Breast epithelium (tissue), 4 donors: ENCODE measurements around the gene SEL1L3. TPM values are rescaled to one million over a fixed set of nuclear protein-coding genes. Genes with fewer than 3 reads are reported as not detected.

Experiments
- DNase-seq, 2 donors: peaks; one replicate each; pipeline ENCODE4 v3.0.0-alpha.2; 2019; ENCODE audit warnings: low spot score in 2 of 2
- H3K27ac ChIP-seq, 2 donors: fragments of 200-600 bp; sonication (generic) in 1 of 2; one replicate each; pipeline ENCODE4 v1.5.1; 2016 to 2019; ENCODE audit warnings: mild to moderate bottlenecking in 1 of 2
- H3K27me3 ChIP-seq, 2 donors: fragments of 200-600 bp; sonication (generic) in 1 of 2; one replicate each; pipeline versions ENCODE4 v1.5.1 to v1.6.0; 2017 to 2019; ENCODE audit warnings: control low read depth in 1 of 2, mild to moderate bottlenecking in 1 of 2
- H3K36me3 ChIP-seq: fragments of 200-600 bp; one replicate; pipeline ENCODE4 v1.5.1; 2019
- H3K4me1 ChIP-seq, 2 donors: fragments of 200-600 bp; sonication (generic); one replicate each; pipeline ENCODE4 v1.5.1; 2016 to 2019; ENCODE audit warnings: control low read depth in 1 of 2
- H3K4me3 ChIP-seq, 3 donors: fragments of 200-600 bp; sonication (generic); 1 replicate in 2 of 3; 2 replicates in 1 of 3; pipeline ENCODE4 v1.5.1; 2016 to 2019; ENCODE audit warnings: mild to moderate bottlenecking in 3 of 3, moderate library complexity in 2 of 3
- H3K9me3 ChIP-seq, 2 donors: fragments of 200-600 bp; sonication (generic) in 1 of 2; one replicate each; pipeline ENCODE4 v1.5.1; 2016 to 2019; ENCODE audit warnings: control low read depth in 1 of 2
- CTCF ChIP-seq, 3 donors: fragments of 450-650 bp; IDR thresholded peaks; one replicate each; pipeline ENCODE4 v1.5.1; 2016 to 2017; ENCODE audit warnings: antibody characterized with exemption in 3 of 3, mild to moderate bottlenecking in 3 of 3, moderate library complexity in 3 of 3
- POLR2A ChIP-seq: fragments of 450-650 bp; IDR thresholded peaks from one replicate; pipeline ENCODE4 v1.6.1; 2016; ENCODE audit warnings: antibody characterized with exemption, mild to moderate bottlenecking, moderate library complexity
- POLR2AphosphoS5 ChIP-seq, 3 donors: sonication (generic); formaldehyde crosslinking; IDR thresholded peaks; one replicate each; pipeline ENCODE4 v1.6.1; 2017; ENCODE audit warnings: antibody characterized with exemption in 3 of 3
- intact Hi-C: fragments of 100-400 bp; cut with DNase I; formaldehyde crosslinking; loops from one replicate; pipeline ENCODE4 v1.15.1; 2023; ENCODE audit warnings: low total_unique reads
- total RNA-seq, 3 donors: library from RNA; depleted of rRNA; stranded (reverse); fragments of >200 nt; gene quantifications; one replicate each; pipeline ENCODE4 v1.1.0, GENCODE V29; 2016

Gene SEL1L3
- total RNA-seq, 3 donors from 2014 or later: 10.7 to 15.5 (median 14.7) TPM

GRCh38 chr4:25859429-25860148 lies 3.2 kb downstream of the SEL1L3 start:
- Histone ChIP-seq H3K4me1 (no peaks in the 10 kb centered on the region), H3K27me3 (no peaks in the 10 kb centered on the region), H3K27ac (peak overlapping the region in 1 of 2 donors; percentile 22), H3K4me3 (no peak overlapping the region), H3K9me3 (no peaks in the 10 kb centered on the region), H3K36me3 (no peaks in the 10 kb centered on the region)
- no peak for TF ChIP-seq POLR2AphosphoS5 (IDR thresholded peaks at IDR 0.05)
- no peak for TF ChIP-seq POLR2A
- TF ChIP-seq CTCF (IDR thresholded peaks at IDR 0.05): no peak
- DNase-seq: no peak
- intact Hi-C loops: no loop called here

DNA sequence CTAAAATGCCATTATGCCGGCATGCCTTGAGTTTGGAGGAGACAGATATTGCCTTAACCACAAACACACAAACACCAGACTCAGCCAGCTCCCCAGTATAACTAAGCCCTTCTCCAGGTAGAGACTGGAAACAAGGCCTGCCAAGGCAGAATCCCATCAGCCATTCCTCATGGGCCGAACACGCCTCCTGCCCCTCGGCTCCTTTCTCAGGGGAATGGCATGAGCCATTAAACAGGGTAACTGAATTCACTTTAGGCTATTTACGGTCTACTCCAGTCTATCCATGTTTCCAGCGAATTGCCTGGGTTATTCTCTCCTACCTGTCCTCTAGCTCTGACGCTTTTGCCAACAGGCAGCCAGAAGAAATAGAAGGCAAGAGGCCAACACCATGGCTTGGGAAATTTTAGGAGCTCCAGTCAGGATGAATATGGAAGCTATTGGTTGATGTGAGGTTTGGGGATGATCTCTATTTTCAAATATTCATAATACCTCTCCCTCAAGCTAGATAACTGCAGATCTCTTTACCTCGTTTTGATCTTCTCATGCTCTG lies 4.9 kb downstream of the SEL1L3 start:
- Histone ChIP-seq H3K4me1 (no peaks in the 10 kb centered on the region), H3K9me3 (no peaks in the 10 kb centered on the region), H3K36me3 (no peaks in the 10 kb centered on the region), H3K27me3 (no peaks in the 10 kb centered on the region), H3K4me3 (no peak overlapping the region), H3K27ac (no peak overlapping the region)
- DNase-seq: no peak
- no peak for TF ChIP-seq CTCF (IDR thresholded peaks at IDR 0.05)
- no peak for TF ChIP-seq POLR2A
- TF ChIP-seq POLR2AphosphoS5 (IDR thresholded peaks at IDR 0.05): no peak
- intact Hi-C loops: no loop called here

GRCh38 chr4:25857403-25857802 lies 5.4 kb downstream of the SEL1L3 start:
- no peaks in the 10 kb centered on the region for H3K27me3 ChIP-seq

DNA sequence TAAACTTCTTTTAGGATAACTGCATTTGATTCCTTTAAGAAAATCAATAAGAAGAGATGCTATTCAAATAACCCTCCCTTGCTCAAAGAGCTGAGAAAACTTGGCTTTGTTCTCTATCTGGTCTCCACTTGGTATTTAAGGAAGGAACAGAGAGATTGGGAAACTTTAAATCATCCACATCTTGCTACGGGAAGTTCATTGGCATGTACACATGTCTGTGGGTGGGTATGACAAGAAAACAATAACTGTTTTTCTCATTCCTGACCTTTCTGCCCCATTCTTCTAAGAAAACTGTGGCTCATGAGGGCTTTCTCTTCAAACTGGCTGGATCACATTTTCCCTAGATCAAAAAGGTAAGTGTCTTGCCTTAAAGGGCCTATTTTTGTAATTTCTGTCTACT lies 6.0 kb downstream of the SEL1L3 start:
- Histone ChIP-seq H3K36me3 (no peaks in the 10 kb centered on the region), H3K27ac (no peak overlapping the region), H3K4me1 (no peaks in the 10 kb centered on the region), H3K27me3 (no peaks in the 10 kb centered on the region), H3K9me3 (no peaks in the 10 kb centered on the region), H3K4me3 (no peak overlapping the region)
- TF ChIP-seq CTCF (IDR thresholded peaks at IDR 0.05): no peak
- TF ChIP-seq POLR2AphosphoS5 (IDR thresholded peaks at IDR 0.05): no peak
- no peak for TF ChIP-seq POLR2A
- DNase-seq: no peak
- intact Hi-C loops: no loop called here

More at GRCh38 chr4:25857403-25857802, 5.4 kb downstream of the SEL1L3 start:
- TF ChIP-seq CTCF (IDR thresholded peaks at IDR 0.05) (no peak), POLR2AphosphoS5 (IDR thresholded peaks at IDR 0.05) (no peak), POLR2A (no peak)
- intact Hi-C loops: no loop called here
- no peak for DNase-seq
- Histone ChIP-seq H3K4me1 (no peaks in the 10 kb centered on the region), H3K27ac (no peak overlapping the region), H3K36me3 (no peaks in the 10 kb centered on the region), H3K4me3 (no peak overlapping the region), H3K9me3 (no peaks in the 10 kb centered on the region)

GRCh38 chr4:25852103-25852502 lies 10.7 kb downstream of the SEL1L3 start:
- no peaks in the 10 kb centered on the region for H3K36me3 ChIP-seq
- DNase-seq: no peak
- H3K4me1 ChIP-seq: no peaks in the 10 kb centered on the region
- H3K4me3 ChIP-seq: no peak overlapping the region
- H3K27ac ChIP-seq: no peak overlapping the region
- H3K27me3 ChIP-seq: no peaks in the 10 kb centered on the region
- TF ChIP-seq POLR2AphosphoS5 (IDR thresholded peaks at IDR 0.05) (no peak), POLR2A (no peak), CTCF (IDR thresholded peaks at IDR 0.05) (no peak)
- H3K9me3 ChIP-seq: no peaks in the 10 kb centered on the region
- intact Hi-C loops: no loop called here
